ENCODE data around the gene WDFY1. TPM values are rescaled to one million over a fixed set of nuclear protein-coding genes. Genes with fewer than 3 reads are reported as not detected.
"Not testable (repeated sequence)": the region's sequence is repeated elsewhere in the genome, so short reads cannot be mapped to it uniquely, and the experiment has no call there.

WDFY1 gene
- total RNA-seq, 1 experiment from 2014 or later = 88.7 TPM

GRCh38 chr2:223873672-223874071 is 71.5 kb downstream of the WDFY1 start:
- ChIA-PET CTCF (no interaction called here), POLR2A (ENCODE audit: low non-redundant PET) (interaction anchor here (0.6 kb wide), 1 partner anchor 13 kb away, joined by 3 read pairs; no protein-coding TSS in a partner anchor)
- Histone ChIP-seq H3K27ac (ENCODE audit: low read depth, low read length, poor library complexity, severe bottlenecking) (no peak overlapping the region), H3K36me3 (ENCODE audit: insufficient read depth, low read length, poor library complexity, severe bottlenecking) (peaks cover 38% of the 10 kb centered on the region), H3K9me3 (ENCODE audit: low read depth, low read length, poor library complexity, severe bottlenecking) (no peaks in the 10 kb centered on the region), H3K27me3 (replicated peaks; ENCODE audit: insufficient read depth, low read depth, low read length, poor library complexity) (no peaks in the 10 kb centered on the region), H3K4me1 (ENCODE audit: insufficient read depth, low read length, poor library complexity, severe bottlenecking) (peaks cover 10% of the 10 kb centered on the region), H3K4me3 (ENCODE audit: low read depth, low read length, poor library complexity, severe bottlenecking) (no peak overlapping the region)
- intact Hi-C loops (cut with micrococcal nuclease; ENCODE audit: unreplicated experiment) = no loop called here
- TF ChIP-seq EZH2 (IDR thresholded peaks at IDR 0.05; ENCODE audit: borderline replicate concordance, low read depth, low read length, poor library complexity, severe bottlenecking) (no peak), CTCF (conservative IDR thresholded peaks at IDR 0.05; ENCODE audit: low read depth, low read length) (no peak)
- DNase-seq (ENCODE audit: low spot score) = no peak
- BruUV-seq (replicated peaks) = no TSS peak

DNA sequence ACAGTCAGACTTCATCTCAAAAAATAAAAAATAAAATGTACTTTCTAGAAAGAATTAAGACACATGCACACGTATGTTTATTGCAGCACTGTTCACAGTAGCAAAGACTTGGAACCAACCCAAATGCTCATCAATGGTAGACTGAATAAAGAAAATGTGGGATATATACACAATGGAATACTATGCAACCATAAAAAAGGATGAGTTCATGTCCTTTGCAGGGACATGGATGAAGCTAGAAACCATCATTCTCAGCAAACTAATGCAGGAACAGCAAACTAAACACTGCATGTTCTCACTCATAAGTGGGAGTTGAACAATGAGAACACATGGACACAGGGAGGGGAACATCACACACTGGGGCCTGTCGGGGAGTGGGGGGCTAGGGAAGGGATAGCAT is 72.4 kb downstream of the WDFY1 start:
- intact Hi-C loops (cut with micrococcal nuclease; ENCODE audit: unreplicated experiment); H3K27me3 ChIP-seq (replicated peaks; ENCODE audit: insufficient read depth, low read depth, low read length, poor library complexity); H3K9me3 ChIP-seq (ENCODE audit: low read depth, low read length, poor library complexity, severe bottlenecking); BruUV-seq (replicated peaks); CTCF ChIA-PET; H3K27ac ChIP-seq (ENCODE audit: low read depth, low read length, poor library complexity, severe bottlenecking); POLR2A ChIA-PET (ENCODE audit: low non-redundant PET); DNase-seq (ENCODE audit: low spot score); H3K4me3 ChIP-seq (ENCODE audit: low read depth, low read length, poor library complexity, severe bottlenecking): not testable (repeated sequence)
- Histone ChIP-seq H3K36me3 (ENCODE audit: insufficient read depth, low read length, poor library complexity, severe bottlenecking) (peaks cover 29% of the 10 kb centered on the region), H3K4me1 (ENCODE audit: insufficient read depth, low read length, poor library complexity, severe bottlenecking) (peaks cover 10% of the 10 kb centered on the region)

GRCh38 chr2:223871661-223872060 is 73.5 kb downstream of the WDFY1 start:
- BruUV-seq (replicated peaks); H3K9me3 ChIP-seq (ENCODE audit: low read depth, low read length, poor library complexity, severe bottlenecking); DNase-seq (ENCODE audit: low spot score); H3K27me3 ChIP-seq (replicated peaks; ENCODE audit: insufficient read depth, low read depth, low read length, poor library complexity); intact Hi-C loops (cut with micrococcal nuclease; ENCODE audit: unreplicated experiment); CTCF ChIA-PET; POLR2A ChIA-PET (ENCODE audit: low non-redundant PET); H3K4me3 ChIP-seq (ENCODE audit: low read depth, low read length, poor library complexity, severe bottlenecking): not testable (repeated sequence)
- H3K27ac ChIP-seq (ENCODE audit: low read depth, low read length, poor library complexity, severe bottlenecking) = peak overlapping the region; percentile 16
- peaks cover 10% of the 10 kb centered on the region for H3K4me1 ChIP-seq (ENCODE audit: insufficient read depth, low read length, poor library complexity, severe bottlenecking)
- H3K36me3 ChIP-seq (ENCODE audit: insufficient read depth, low read length, poor library complexity, severe bottlenecking) = peaks cover 21% of the 10 kb centered on the region

DNA sequence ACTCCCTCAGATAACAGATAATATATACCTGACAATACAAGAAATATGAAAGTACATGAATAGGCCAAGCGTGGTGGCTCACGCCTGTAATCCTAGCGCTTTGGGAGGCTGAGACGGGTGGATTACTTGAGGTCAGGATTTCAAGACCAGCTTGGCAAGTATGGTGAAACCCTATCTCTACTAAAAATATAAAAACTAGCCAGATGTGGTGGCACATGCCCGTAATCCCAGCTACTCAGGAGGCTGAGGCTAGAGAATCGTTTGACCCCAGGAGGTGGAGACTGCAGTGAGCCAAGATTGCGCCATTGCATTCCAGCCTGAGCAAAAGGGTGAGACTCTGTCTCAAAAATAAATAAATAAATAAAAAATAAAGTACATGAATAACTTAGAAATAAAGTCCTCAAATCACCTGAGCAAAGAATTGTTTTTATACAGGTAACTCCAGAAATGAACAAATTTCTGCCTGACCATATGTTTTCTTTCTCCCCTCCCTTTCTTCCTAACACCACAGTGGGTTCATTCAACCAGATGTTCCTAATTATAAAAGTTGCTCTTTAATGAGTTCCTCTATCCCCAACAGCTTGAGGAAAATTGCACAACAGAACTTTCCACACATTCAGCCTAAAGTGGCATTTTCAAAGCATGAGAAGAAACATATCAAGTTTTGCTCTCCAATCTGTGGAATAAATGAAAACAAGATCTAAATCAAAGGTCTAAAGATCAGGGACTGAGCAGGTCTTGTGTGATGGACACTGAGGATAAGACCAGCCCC is 74.1 kb downstream of the WDFY1 start:
- peak; percentile 60 for DNase-seq (ENCODE audit: low spot score)
- ChIA-PET POLR2A (ENCODE audit: low non-redundant PET) (no interaction called here), CTCF (no interaction called here)
- BruUV-seq (replicated peaks) = no TSS peak
- intact Hi-C loops (cut with micrococcal nuclease; ENCODE audit: unreplicated experiment) = no loop called here
- peaks cover 15% of the 10 kb centered on the region for H3K36me3 ChIP-seq (ENCODE audit: insufficient read depth, low read length, poor library complexity, severe bottlenecking)
- no peaks in the 10 kb centered on the region for H3K27me3 ChIP-seq (replicated peaks; ENCODE audit: insufficient read depth, low read depth, low read length, poor library complexity)
- no peaks in the 10 kb centered on the region for H3K9me3 ChIP-seq (ENCODE audit: low read depth, low read length, poor library complexity, severe bottlenecking)
- H3K4me1 ChIP-seq (ENCODE audit: insufficient read depth, low read length, poor library complexity, severe bottlenecking) = peaks cover 10% of the 10 kb centered on the region
- no peak overlapping the region for H3K4me3 ChIP-seq (ENCODE audit: low read depth, low read length, poor library complexity, severe bottlenecking)
- TF ChIP-seq CTCF (conservative IDR thresholded peaks at IDR 0.05; ENCODE audit: low read depth, low read length) = no peak
- TF ChIP-seq EZH2 (IDR thresholded peaks at IDR 0.05; ENCODE audit: borderline replicate concordance, low read depth, low read length, poor library complexity, severe bottlenecking) = no peak
- peak overlapping the region; percentile 16 for H3K27ac ChIP-seq (ENCODE audit: low read depth, low read length, poor library complexity, severe bottlenecking)

All from A673 (cell line).